ENCODE measurements around the gene PZP.
A peak's percentile ranks its signal among the peaks of the same experiment; 100 is the strongest.
"Not testable (repeated sequence)": the region's sequence is repeated elsewhere in the genome, so short reads cannot be mapped to it uniquely, and the experiment has no call there.

The PZP gene

DNA sequence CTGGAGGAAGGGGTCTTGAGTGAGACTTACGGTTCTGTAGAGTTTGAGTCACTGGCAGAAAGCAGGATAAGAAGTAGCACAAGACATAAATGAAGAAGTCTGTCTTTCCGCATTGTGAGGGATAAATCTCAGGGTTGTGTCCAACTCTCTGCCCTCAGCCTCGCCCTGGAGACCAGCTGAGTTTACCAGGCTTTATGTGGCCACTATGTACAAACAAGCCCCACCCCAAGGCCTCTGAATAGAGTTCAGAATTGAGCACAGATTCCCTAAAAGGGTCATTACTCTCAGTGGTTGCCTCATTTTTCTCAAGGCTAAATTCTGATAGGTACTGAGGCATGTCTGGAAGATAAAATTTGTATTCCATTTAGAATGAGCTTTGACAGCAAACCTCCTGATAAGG, at the start of gene PZP:
TSS of gene PZP (minus strand) at position 167 of the 400 bp plus-strand sequence. CDS start at position 113, 54 bp downstream.
- no peak for DNase-seq (ENCODE audit: low read depth)

DNA sequence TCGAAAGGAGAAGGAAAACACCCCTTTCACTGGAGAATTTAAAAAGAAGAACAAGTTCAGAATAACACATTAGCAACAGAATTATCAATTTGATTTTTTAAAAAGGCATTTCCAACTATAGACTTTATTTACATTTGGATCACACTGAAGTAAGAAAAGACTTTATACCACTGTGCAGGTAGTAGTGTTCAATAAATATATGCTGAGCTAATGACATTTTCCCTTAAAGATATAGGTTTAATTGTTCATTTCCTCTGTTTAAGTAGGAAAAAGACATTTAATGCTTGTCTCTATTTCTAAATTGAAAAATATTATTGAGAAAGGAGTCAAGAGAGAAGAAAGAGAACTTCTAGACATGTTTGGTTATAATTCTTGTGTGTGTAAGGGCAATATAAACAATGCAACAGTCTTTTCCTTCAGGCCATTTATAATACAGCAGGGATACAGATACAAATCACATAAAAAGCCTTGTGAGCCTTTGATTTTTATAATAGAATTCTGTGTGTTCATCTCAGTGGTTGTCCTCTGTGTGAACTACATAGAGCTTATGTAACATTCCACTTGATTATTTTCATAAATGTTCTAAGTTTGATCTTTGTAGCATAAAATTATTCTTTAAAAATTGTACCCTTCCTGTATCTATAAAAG, 48.7 kb upstream of the PZP start:
- DNase-seq (ENCODE audit: low read depth) = no peak

DNA sequence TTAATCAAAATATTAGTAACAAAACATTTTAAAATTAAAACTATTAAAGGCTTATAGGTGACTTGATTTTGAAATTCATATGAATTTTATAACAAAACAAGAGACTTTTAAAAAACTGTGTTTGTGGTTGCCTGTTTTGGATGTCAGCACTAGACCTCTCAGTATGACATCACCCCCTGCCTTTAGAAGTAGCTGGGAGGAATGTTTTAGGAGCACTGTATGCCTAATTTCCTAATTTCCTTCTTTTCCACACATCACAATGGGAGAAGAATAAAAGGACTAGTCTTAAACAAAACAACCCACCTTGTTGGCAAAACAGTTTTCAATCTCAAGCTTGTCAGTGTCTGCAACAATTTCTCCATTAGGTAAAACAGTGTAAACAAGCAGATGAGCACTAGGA, 48.1 kb upstream of the PZP start:
- DNase-seq (ENCODE audit: low read depth) = no peak

GRCh38 chr12:9255837-9256236, 47.6 kb upstream of the PZP start:
- no peak for DNase-seq (ENCODE audit: low read depth)

DNA sequence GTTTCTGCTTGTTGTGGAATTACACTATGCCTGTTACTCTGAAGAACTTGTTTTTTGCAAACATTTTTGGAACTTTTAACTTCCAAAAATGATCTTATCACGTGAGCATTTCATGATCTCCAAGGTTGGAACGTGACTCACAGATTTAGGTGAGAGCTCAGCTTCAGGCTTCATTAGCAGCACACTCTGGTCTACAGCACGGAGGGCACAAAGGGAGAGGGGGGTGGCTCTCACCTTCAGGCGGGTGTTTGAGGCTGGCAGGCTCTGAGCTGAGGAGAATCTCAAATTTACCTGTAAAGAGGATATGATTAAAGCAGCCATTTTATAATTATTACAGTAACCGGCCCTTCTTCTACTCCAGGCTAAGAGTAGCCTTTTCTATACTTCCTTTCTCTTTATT, 45.3 kb upstream of the PZP start:
- no peak for DNase-seq (ENCODE audit: low read depth)

DNA sequence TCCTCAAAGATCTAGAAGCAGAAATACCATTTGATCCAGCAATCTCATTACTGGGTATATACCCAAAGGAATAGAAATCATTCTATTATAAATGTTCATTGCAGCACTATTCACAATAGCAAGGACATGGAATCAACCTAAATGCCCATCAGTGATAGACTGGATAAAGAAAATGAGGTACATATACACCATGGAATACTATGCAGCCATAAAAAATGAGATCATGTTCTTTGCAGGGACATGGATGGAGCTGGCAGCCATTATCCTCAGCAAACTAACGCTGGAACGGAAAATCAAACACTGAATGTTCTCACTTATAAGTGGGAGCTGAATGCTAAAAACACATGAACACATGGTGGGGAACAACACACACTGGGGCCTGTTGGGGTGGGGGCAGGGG, 44.6 kb upstream of the PZP start:
- DNase-seq (ENCODE audit: low read depth) = not testable (repeated sequence)

- DNase-seq (ENCODE audit: low read depth) = no peak
Observed at GRCh38 chr12:9252256-9252655, 44.1 kb upstream of the PZP start.

GRCh38 chr12:9248435-9248834, 40.2 kb upstream of the PZP start:
- DNase-seq (ENCODE audit: low read depth) = no peak

GRCh38 chr12:9244894-9245293, 36.7 kb upstream of the PZP start:
- no peak for DNase-seq (ENCODE audit: low read depth)

DNA sequence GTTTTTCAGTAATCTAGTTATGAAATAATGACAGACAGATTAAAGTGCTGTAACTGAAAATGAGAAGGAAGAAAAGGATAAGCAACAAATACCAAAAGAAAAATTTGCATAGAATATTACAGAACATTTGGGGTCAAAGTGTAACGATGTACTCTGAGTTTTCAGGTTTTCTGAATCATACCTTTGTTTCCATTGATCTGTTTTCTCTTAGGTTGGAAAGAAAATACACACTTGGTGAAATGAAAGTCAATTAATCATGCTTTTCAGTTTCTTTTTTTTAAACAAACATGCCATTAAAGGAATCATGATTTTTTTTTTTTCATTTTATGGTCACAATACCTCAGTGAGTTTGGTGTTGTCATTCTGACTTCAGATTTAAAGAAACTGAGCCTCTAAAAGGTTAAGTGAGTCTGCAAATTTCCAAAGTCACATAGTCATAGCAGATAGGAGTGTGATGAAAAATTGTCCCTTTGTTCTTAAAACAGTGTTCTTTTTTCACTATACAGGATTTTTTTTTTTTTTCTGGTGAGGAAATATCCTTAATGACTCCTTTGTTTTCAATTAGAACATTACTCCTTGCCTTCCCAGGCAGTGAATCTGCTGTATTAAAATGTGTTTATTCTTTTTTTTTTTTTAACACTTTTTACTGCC, 35.9 kb upstream of the PZP start:
- DNase-seq (ENCODE audit: low read depth) = no peak

GRCh38 chr12:9241301-9241700, 33.1 kb upstream of the PZP start:
- DNase-seq (ENCODE audit: low read depth) = no peak

GRCh38 chr12:9240776-9241175, 32.6 kb upstream of the PZP start:
- no peak for DNase-seq (ENCODE audit: low read depth)

DNA sequence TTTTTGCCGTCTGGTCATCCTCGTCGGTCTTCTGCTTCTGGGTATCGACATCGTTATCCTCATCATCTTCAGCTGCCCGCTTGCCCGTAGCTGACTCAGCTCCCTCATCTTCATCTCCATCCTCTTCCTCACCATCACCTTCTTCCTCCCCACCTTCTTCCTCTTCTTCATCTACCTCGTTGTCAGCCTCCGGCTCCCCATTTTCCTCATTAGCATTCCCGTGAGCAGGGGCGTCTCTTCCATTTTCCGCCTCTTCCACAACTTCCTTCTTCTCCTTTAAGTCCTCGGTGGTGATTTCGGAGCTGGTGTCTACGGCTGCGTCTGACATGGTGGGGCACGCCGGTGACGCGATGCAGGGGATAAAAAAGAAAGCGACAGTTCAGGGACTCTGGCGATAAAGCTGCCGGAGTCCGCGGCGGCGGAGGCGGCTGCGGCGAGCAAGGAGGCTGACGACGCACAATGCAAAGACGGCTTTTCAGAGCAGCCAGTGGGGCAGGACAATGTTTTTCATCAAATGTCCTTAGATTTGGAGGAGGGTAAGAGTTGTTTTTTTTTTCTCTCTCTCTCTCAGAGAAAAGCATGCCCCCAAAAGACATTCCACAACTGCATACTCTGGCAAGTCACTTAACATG, 31.9 kb upstream of the PZP start:
- peak; percentile 25 for DNase-seq (ENCODE audit: low read depth)

GRCh38 chr12:9237286-9237685, 29.1 kb upstream of the PZP start:
- no peak for DNase-seq (ENCODE audit: low read depth)

GRCh38 chr12:9235519-9235918, 27.3 kb upstream of the PZP start:
- DNase-seq (ENCODE audit: low read depth) = no peak

DNA sequence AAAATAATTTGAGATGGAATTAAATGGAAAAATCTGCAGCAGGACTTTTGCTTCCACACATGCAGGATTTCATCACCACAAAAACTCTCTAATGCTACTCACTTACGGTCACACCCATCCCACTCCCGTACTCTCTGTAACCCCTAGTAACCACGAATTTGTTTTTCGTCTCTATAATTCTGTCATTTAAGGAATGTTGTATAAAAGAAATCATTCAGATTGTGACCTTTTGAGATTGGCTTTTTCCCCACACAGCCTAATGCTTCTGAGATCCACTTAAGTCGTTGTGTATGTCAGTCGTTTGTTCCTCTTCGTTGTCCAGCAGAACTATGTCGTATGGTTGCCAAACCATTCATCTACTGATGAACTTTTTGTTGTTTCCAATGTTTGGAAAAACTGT, 19.8 kb upstream of the PZP start:
- no peak for DNase-seq (ENCODE audit: low read depth)

DNA sequence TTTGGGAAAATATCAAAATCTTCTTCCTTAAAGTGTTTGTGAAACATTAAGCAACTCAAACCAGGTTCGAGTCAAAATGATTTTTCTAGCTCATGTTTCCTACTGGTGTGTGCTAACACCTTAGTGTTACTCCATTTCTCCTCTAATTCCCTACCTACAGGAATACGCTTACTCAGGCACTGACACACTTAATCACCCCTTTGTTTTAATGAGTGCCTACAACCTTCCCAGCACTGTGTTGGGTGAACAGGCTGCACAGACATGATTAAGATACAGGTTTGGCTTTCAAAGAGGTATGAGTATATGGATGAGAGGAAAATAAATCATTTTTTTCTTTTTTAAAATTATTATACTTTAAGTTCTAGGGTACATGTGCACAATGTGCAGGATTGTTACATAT, 15.6 kb upstream of the PZP start:
- no peak for DNase-seq (ENCODE audit: low read depth)

GRCh38 chr12:9221483-9221882, 13.3 kb upstream of the PZP start:
- no peak for DNase-seq (ENCODE audit: low read depth)

- not testable (repeated sequence) for DNase-seq (ENCODE audit: low read depth)
Observed at GRCh38 chr12:9221011-9221410, 12.8 kb upstream of the PZP start.

- DNase-seq (ENCODE audit: low read depth) = no peak
Observed at GRCh38 chr12:9214534-9214933, 6.3 kb upstream of the PZP start.

DNA sequence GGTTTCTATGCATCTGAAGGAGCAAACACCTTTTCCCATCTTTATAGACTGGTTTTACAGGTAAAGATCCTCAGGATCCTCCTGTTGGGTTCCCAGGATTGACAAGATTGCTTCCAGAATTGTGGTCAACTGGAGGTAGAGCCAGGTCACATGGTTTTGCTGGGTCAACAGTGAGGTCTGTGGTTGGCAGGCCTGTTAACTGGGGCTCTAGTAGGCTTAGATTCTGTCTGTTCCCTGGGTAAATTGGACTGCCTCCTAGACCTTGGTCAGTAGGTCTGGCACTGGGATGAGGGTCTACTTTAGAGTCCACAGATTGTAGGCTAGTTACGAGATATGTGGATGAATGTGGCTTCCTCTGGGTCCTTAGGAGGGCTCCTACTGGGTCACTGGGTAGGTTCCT, 3.5 kb upstream of the PZP start:
- no peak for DNase-seq (ENCODE audit: low read depth)

- no peak for DNase-seq (ENCODE audit: low read depth)
Observed at GRCh38 chr12:9204380-9204779, 3.8 kb downstream of the PZP start.

- DNase-seq (ENCODE audit: low read depth) = no peak
Observed at GRCh38 chr12:9198012-9198411, 10.2 kb downstream of the PZP start.

- no peak for DNase-seq (ENCODE audit: low read depth)
Observed at GRCh38 chr12:9184276-9184675, 23.9 kb downstream of the PZP start.

All from stimulated activated CD8-positive, alpha-beta memory T cell treated with anti-CD3 and anti-CD28 coated beads, Interleukin-12 subunit alpha, Interleukin-12 subunit beta, amount 100 ng/mL, for 4 hours (primary cell).